CD4-positive, alpha-beta T cell treated with Interleukin-6 at 100 ng/mL for 8 hours (primary cell): ENCODE measurements around the gene ABI3BP.

Experiments used
- DNase-seq: peaks from one replicate; pipeline ENCODE4 v3.0.0-alpha.2; 2020; ENCODE audit warnings: mixed read lengths, low spot score

The ABI3BP gene

DNA sequence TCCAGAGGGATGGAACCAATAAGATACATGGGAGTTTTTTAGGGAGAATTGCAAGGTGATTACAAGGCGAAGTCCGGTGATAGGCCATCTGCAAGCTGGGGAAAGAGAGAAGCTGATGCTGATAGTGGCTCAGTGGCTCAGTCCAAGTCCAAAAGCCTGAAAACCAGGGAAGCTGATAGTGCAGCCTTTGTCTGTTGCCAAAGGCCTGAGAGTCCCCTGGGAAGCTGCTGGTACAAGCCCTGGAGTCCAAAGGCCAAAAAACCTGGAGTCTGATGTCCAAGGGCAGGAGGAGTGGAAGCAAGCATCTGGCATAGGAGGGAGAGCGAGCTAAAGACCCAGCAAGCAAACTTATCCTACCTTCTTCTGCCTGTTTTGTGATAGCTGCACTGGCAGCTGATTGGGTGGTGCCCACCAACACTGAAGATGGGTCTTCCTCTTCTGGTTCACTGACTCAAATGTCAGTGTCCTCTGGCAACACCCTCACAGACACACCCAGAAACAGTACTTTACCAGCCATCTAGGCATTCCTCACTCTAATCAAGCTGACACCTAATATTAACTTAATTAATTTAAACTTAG, 267.2 kb downstream of the ABI3BP start:
- DNase-seq, result no peak

DNA sequence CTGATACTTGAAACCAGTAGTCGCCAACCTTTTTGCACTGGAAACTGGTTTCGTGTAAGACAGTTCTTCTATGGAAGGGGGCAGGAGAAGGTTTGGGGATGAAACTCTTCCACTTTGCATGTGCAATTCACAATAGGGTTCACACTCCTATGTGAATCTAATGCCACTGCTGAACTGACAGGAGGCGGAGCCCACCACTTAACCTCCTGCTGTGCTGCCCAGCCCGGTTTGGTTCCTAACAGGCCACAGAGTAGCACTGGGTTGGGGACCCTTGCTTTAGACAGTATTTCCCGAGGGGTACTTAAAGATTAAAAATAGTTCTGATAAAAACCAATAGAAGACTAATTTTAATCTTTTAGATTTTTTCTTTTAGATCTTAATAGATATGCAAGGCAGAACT, 272.8 kb downstream of the ABI3BP start:
- DNase-seq, result no peak

DNA sequence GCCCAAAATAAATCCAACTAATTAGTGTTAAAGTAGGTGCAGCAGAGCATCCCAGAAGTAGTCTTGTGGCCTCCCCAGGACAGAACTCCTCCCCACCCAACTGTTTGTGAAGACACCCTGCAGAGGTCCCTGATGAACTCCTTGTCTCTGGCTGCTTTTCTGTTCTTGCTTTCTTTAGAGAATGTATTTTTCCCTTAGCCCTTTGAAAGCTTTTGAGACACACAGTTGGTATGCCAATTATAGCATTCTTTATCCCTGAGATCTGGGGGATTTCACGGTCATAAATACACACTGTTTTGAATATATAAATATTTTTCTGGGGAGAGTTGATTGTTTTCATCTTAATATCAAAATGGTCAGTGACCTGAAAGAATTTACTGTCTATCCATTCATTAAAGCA, 274.1 kb downstream of the ABI3BP start:
- DNase-seq, result no peak

DNA sequence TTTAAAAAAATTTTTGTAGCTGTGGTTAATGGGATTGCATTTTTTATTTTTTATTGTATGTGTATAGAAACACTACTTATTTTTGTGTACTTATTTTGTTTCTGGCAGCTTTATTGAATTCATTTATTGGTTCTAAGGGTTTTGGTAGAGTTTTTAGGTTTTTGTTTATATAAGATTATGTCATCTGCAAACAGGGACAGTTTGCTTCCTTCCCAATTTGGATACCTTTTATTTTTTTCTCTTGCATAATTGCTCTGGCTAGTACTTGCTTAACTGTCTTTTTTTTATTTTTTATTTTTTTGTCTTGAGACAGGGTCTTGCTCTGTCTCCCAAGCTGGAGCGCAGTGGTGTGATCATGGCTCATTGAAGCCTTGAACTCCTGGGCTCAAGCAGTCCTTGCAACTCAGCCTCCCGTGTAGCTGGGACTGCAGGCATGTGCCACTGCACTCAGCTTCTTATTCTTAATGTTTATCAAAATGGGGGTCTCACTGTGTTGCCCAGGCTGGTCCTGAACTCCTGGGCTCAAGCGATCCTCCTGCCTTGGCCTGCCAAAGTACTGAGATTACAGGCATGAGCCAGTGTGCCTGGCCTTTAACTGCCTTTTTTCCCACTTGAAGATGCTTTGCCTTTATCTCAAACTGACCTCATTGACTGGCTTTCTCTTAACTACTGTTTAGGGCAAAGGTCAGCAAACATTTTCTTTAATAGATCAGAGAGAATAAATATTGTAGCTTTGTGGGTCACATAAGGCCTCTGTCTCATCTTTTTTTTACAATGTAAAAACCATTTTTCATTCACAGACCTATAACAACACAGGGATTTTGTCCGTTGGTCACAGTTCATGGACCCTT, 275.4 kb downstream of the ABI3BP start:
- no peak for DNase-seq

DNA sequence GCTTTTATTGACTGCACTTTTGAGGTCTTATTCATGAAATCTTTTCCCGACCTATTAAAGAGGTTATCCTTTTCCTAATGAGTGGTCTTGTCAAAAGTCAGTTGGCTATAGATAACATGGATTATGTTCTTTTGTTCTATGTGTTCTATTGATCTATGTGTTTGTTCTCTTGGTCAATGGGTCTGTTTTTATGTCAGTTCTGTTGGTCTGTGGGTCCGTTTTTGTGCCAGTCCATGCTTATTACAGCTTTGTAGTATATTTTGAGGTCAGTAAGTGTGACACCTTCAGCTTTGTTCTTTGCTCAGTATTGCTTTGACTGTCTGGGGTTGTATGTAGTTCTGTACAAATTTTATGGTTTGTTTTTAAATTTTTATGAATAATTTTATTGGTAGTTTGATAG, 276.2 kb downstream of the ABI3BP start:
- no peak for DNase-seq

DNA sequence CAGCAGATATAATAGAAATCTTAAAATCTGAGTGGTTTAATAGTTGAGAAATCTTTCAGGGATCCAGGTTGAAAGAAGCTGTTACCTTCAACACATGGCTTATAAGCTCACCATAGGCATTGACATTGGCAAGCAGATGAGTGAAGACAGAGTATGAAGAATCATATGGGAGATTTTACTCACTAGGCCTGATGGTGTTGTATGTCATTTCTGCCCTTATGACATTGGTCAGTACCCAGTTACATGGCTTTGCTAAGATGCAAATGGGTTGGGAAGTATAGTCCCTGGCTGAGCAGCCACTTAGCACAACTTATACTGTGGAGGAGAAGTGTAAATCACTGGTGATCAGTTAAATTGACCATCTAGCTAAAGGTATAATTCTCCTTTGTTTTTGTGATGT, 278.0 kb downstream of the ABI3BP start:
- DNase-seq, result no peak

DNA sequence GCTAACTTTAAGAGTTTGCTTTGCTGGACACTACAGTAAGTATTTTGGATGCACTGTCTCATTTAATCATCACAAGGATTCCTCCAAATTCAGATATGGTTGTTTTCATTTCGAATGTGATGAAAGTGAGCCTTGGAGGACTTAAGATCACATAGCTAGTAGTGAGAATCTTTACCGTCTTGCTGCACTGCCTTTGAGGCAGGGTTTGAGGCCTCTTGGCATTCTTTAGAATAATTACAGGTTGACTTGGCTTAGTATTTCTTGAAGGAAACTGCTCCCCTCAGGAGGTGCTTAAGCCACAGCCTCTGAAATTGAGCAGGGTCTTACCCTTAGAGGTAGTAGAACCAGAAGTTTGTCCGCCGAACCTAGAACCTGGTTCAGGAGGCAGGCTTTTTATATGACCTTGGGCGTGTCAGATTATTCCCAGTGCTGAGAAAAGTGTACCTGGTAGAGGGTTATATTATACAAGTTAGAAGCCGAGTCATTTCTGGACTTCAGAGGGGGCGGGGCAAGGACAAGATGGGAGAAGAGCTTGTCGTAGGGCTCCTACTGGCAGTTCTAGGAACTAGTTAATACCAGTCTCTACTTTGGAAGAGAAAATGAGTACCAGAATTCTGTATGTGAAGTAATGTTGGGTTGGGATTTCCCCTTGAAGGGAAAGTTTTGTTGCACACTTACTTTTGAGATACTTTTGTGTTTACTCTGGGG, 282.8 kb downstream of the ABI3BP start:
- DNase-seq, result peak; percentile 11

DNA sequence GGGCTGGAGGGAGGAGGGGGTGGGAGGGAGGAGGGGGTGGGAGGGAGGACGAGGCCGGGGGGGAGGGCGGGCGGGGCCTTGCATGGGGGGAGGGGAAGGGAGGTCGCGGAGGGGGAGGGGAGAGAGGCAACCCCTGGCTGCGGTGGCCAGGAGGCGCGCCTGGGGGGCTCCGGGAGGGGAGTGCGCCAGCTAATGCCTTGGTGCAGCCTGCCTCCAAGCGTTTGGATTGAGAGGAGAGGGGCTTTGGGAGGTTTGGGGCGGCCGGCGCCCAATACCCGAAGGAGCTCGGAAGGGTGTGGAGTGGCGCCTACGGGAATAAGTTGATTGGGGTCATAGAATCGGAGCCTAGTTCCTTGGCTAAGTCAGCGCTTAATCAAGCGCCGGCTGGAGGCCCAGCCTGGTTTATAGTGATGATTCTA, 283.4 kb downstream of the ABI3BP start:
- peak; percentile 20 for DNase-seq

DNA sequence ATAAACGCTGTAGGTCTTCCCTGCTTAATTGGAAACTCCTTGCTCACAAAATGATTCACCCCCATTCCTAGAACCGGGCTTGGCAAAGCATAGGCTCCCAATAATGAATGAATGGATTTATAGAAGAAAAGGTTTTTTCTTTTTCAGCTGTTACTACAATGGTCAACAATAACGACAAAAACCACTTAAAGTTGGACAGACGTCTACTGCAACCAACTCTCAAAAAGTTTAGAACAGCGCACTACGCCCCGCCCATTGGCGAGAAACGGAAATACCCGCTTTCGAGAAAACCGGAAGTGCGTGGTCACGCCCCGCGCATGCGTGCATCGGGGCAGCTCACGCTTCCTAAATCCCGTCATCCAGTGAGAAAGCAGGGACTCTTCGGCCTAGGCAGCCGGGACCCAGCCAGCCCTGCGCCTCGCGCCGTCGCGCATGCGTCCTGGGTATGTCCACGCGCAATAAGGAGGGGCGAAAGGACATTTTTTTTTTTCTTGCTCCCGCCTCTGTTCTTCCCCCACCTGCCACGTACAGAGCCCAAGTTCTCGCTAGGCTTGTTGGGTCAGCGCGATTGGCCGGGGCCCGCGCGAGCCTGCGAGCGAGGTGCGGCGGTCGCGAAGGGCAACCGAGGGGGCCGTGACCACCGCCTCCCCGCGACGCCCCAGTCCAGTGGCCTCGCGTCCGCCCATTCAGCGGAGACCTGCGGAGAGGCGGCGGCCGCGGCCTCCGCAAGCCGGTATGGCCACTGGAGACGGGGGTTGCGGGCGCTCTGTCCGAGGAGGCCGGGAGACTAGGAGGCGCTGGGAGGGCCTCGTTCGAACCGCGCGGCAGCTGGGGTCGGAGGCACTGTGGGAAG, 284.0 kb downstream of the ABI3BP start, which contains the start of gene TFG:
Gene TFG, plus strand, starts transcription at position 506 of the 853 bp plus-strand sequence. CDS start 4,192 bp downstream, outside the sequence.
- DNase-seq, result peak; percentile 98

DNA sequence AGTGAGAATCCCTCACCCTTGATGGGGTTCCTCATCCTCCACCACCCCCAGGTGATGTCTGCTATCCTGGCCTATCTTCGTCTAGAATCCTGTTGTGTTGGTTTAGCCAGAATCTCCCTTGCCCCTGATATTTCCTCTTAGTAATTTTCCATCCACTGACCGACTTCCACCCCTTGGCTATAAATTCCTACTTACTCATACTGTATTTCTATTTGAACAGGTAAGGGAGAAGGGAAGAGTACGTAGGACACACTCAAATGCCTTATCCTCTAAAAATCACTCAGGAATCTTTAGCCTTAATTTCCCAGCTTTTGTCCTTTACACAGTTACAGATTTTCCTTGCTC, 284.6 kb downstream of the ABI3BP start:
- DNase-seq, result no peak

DNA sequence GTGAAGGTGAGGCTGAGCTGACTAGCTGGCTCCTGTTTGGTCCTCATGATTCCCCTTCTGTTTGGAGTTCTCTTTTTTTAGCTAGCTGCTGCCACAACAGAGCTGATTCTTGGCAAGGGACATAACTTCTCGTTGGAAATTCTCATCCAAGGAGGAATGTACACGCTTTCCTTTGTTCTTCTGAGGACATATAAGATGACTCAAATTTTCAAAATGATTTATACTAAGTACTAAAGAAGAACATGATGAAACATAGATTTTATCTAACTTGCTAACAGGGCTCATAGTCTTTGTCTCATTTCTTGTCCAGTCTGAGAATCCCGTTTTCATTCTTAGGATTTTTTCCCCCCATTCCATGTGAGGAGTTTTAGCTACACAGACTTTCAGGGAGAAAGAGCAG, 286.9 kb downstream of the ABI3BP start:
- no peak for DNase-seq

DNA sequence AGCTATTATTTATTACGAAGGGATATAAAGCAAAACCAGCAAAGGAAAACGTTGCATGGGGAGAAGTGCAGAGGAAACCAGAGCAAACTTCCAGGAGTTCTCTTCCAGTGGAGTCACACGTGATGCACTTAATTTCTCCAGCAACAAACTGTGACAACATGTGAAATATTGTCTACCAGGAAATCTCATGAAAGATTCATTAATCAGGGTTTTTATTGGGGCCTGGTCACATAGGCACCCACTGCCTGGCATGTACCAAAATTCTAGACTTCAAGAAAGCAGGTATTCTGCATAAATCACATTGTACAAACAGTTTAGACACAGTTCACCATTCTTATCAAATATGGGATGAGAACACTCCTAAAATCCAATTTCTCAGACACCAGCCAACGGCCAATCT, 289.4 kb downstream of the ABI3BP start:
- no peak for DNase-seq

DNA sequence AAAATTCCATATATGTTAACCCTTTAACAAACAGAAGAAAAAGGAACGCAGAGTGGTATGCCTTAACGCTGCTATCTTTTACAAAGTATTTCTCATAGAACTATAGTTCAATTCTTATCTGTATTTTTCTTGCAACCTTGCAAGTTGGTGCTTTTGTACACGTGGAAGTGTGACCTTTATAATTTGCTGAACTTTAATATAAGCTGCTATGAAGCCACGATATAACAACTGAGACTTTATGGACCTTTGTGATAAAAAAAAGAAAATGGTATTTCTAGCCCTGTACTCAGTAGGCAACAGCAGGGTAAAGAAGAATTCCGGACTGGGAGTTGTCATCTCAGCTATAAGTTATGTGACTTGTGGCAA, 290.3 kb downstream of the ABI3BP start:
- DNase-seq, result no peak

DNA sequence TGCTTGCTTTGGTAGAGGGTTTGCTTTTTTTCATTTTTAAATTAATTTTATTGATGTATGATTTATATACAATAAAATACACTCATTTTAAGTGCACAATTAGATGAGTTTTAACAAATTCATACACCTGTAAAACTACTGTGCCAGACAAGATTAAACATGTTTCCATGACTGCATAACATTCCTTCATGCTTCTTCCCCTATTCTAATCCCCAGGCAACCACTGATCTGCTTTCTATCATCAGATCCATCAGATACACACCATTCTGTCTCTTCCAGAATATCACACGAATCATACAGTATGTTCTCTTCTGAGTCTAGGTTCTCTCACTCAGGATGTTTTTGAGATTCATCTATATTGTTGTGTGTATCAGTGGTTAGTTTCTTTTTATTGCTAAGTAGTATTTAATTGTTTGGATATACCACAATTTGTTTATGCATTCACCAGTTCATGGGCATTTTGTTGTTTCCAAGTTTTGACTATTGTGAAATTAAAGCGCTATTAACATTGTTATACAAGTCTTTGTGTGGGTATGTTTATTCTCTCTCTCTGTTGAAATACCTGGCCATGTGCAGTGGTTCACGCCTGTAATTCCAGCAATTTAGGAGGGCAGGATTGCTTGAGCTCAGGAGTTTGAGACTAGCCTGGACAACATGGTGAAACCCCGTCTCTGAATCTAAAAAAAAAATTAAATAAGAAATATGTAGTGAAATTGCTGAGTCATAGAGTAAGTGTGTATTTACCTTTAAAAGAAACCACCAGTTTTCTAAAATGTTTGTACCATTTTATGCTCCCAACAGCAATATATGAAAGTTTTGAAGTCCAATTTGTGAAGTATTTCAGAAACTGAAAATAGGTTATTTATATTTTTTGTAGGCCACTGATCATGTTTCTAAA, 290.9 kb downstream of the ABI3BP start:
- DNase-seq, result no peak

DNA sequence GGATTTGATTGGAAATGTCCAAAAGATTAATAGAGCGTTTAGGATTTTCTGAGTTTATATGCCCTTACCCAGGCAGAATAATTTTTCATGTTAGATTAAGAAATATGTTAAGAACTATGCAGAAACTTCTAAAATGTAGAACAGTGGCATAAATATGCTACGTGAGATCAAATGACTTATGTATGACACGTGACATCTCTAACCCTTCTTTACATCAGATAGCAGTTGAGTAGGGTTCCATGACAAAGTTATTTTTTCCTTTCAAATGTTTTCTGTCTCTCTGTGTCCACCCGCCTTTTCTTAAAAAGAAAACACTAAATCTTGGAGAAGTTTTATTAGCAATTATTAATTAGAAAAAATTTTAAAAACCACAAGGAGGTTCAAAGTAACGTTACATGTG, 292.5 kb downstream of the ABI3BP start:
- DNase-seq, result no peak
